ENCODE results near the gene EXOC6.

GRCh38 chr10:92929896-92930295 is 81.6 kb downstream of the EXOC6 start:
- TF ChIP-seq POLR2AphosphoS5 (IDR thresholded peaks at IDR 0.05; ENCODE audit: low read depth, low read length) (no peak), CTCF (IDR thresholded peaks at IDR 0.05) (no peak), REST (IDR thresholded peaks at IDR 0.05; ENCODE audit: insufficient read depth in 1 of 2, low read depth in 2 of 2, low read length in 1 of 2) (no peak), TCF7L2 (IDR thresholded peaks at IDR 0.05; ENCODE audit: low read depth, low read length) (no peak), SIN3A (IDR thresholded peaks at IDR 0.05; ENCODE audit: borderline replicate concordance, insufficient read depth, low read depth, low read length) (no peak)
